GM06990 (cell line): Measurements from ENCODE around the gene TKTL1.
A peak's percentile ranks its signal among the peaks of the same experiment; 100 is the strongest.

Source experiments
- DNase-seq: peaks from one replicate; pipeline ENCODE4 v3.0.0-alpha.2; 2011; ENCODE audit not compliant: insufficient read length; ENCODE audit errors: extremely low read depth
- H3K27me3 ChIP-seq: replicated peaks from 2 replicates; pipeline ENCODE4 v1.6.0; 2011; ENCODE audit warnings: low read length; ENCODE audit not compliant: control insufficient read depth, insufficient read depth
- H3K36me3 ChIP-seq: 2 replicates; pipeline ENCODE4 v1.5.1; 2011; ENCODE audit warnings: low read length; ENCODE audit not compliant: control insufficient read depth, insufficient read depth
- H3K4me3 ChIP-seq: replicated peaks from 2 replicates; pipeline ENCODE4 v1.5.1; 2011; ENCODE audit warnings: low read depth, mild to moderate bottlenecking, control low read depth, low read length
- TF ChIP-seq, protein P1 (sequence below): IDR thresholded peaks from 2 replicates; pipeline ENCODE4 v1.5.1; 2011; ENCODE audit warnings: low read length, control low read depth, mild to moderate bottlenecking, inconsistent platforms; ENCODE audit not compliant: insufficient read depth, poor library complexity, severe bottlenecking

The TKTL1 gene

DNA sequence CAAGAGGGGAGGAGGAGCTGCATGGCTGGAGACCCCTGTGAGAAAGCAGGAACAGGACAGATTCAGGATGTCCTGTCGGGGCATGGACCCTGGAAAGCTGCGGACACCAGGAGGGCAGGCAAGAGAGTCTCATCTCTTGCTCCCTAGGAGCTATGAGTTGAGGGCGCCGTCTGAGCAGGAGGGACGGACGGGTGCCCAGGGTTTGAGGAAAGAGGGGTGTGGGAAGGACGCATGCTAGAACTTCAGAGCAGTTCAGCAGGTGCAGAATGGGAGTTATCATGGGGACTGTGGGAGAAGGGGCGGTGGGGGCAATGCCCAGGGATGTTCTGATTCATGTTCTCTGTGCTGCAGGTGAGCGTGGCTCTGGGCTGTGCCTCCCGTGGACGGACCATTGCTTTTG lies 24.8 kb downstream of the TKTL1 start:
- Histone ChIP-seq H3K4me3 (no peak overlapping the region), H3K36me3 (no peaks in the 10 kb centered on the region), H3K27me3 (no peaks in the 10 kb centered on the region; the same call in 1 of the 2 replicates)
- TF ChIP-seq, protein P1, sequence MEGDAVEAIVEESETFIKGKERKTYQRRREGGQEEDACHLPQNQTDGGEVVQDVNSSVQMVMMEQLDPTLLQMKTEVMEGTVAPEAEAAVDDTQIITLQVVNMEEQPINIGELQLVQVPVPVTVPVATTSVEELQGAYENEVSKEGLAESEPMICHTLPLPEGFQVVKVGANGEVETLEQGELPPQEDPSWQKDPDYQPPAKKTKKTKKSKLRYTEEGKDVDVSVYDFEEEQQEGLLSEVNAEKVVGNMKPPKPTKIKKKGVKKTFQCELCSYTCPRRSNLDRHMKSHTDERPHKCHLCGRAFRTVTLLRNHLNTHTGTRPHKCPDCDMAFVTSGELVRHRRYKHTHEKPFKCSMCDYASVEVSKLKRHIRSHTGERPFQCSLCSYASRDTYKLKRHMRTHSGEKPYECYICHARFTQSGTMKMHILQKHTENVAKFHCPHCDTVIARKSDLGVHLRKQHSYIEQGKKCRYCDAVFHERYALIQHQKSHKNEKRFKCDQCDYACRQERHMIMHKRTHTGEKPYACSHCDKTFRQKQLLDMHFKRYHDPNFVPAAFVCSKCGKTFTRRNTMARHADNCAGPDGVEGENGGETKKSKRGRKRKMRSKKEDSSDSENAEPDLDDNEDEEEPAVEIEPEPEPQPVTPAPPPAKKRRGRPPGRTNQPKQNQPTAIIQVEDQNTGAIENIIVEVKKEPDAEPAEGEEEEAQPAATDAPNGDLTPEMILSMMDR = no peak
- no peak for DNase-seq

DNA sequence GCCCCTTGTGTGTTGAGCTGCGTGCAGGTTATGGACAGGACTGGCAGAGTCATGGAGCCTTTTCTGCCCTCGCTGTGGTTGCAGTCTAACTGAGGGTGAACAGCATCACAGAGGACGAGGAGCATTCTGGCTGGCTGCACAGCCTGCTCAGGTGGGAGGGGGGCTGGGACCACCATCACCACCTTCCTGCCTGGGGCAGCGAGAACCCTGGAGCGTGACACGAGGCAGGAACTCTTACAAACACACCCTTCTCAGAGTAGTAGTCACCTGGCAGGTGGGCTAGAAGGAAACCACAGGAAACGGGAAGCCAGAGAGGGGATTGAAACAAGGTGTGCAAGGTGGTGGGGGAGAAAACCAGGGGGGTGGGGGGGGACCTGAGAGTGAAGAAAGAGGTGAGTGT lies 25.6 kb downstream of the TKTL1 start:
- Histone ChIP-seq H3K27me3 (no peaks in the 10 kb centered on the region; the same call in 1 of the 2 replicates), H3K36me3 (no peaks in the 10 kb centered on the region), H3K4me3 (no peak overlapping the region)
- DNase-seq = no peak
- TF ChIP-seq, protein P1 = no peak

DNA sequence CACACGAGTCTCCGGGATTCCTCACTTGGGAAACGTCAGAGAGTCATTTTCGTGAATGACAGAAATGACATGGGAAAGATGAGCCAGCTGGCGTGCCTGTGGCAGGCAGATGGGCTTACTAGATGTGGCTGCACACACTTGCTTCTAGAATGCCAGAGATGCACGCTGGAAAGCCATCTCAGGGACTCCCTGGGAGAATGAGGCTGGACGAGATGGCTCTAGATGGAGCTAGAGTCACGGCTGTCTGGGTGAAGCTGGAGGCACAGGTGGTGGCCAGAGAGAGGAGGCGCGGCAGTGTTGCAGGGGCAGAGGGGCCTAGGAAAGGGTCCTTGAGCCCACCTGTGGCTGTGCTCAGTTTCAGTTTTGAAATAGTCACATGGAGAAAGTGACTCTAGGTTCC lies 26.0 kb downstream of the TKTL1 start:
- TF ChIP-seq, protein P1 = peak; percentile 47
- Histone ChIP-seq H3K27me3 (no peaks in the 10 kb centered on the region; the same call in 1 of the 2 replicates), H3K4me3 (no peak overlapping the region), H3K36me3 (no peaks in the 10 kb centered on the region)
- no peak for DNase-seq

DNA sequence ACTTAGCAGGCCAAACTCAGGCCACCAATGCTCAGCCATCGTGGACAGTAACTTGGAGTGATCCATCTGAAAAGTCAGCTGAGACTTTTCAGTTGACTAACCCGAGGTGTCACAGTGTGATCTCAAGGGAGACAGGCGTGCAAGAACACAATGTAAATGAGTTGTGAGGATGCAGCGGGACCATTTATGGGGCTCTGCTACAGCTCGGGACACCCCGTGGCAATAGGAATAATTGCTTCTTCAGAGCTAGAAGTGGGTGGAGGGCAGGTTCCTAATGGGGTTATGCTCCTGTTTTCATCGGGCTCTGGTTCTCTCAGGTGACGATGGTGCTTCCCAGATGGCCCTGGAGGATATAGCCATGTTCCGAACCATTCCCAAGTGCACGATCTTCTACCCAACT lies 27.3 kb downstream of the TKTL1 start:
- Histone ChIP-seq H3K27me3 (no peaks in the 10 kb centered on the region; the same call in 1 of the 2 replicates), H3K36me3 (no peaks in the 10 kb centered on the region), H3K4me3 (no peak overlapping the region)
- no peak for DNase-seq
- TF ChIP-seq, protein P1 = no peak

DNA sequence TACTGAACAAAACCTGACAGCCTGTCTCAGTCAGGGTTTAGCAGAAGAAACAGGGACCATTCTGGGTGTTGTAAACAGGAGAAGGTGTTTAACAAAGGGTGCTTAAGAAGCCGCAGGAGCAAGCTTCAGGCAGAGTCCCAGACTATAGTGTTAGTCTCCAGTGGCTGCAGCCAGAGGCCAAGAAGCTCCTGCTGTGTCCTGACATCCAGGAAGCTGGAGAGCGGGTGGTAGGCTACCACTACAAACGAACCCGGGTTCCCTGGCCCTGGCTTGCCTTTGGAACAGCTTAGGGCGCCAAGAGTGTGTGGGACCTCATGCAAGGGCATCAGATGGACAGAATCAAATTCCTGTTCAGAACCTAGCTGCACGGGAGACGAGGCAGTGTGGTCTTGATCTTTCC lies 27.9 kb downstream of the TKTL1 start:
- TF ChIP-seq, protein P1 = no peak
- no peak for DNase-seq
- Histone ChIP-seq H3K27me3 (no peaks in the 10 kb centered on the region; the same call in 1 of the 2 replicates), H3K36me3 (no peaks in the 10 kb centered on the region), H3K4me3 (no peak overlapping the region)

DNA sequence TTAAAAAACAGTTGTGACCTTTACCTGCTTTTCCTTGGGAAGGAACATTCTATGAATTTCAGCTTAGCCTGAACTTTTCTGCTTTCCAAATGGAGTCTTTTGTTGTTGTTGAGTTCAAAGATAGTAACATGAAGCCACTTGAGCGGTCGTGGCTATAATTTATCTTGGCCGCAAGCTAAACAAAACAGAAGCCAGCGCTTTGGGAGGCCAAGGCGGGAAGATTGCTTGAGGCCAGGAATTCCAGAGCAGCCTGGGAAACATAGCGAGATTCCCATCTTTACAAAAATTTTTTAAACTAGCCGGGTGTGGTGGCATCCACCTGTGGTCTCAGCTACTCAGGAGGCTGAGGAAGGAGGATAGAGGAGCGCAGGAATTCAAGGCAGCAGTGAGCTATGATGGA lies 29.9 kb downstream of the TKTL1 start:
- DNase-seq = no peak

More for the DNA sequence above, 29.9 kb downstream of the TKTL1 start:
- Histone ChIP-seq H3K27me3 (no peaks in the 10 kb centered on the region; the same call in 1 of the 2 replicates), H3K4me3 (no peak overlapping the region), H3K36me3 (no peaks in the 10 kb centered on the region)
- TF ChIP-seq, protein P1 = no peak
